ENCODE results near the gene HCFC1R1. TPM values are rescaled to one million over a fixed set of nuclear protein-coding genes. Genes with fewer than 3 reads are reported as not detected.

The HCFC1R1 gene
- polyA plus RNA-seq, 1 donor from 2014 or later: 19.0 TPM

GRCh38 chr16:2975161-2975795, 48.5 kb downstream of the HCFC1R1 start:
- Histone ChIP-seq H3K27me3 (ENCODE audit: insufficient read depth, low read depth, low read length) (no peaks in the 10 kb centered on the region), H3K4me3 (ENCODE audit: low read length) (no peak overlapping the region), H3K79me2 (replicated peaks; ENCODE audit: insufficient read depth, low read length) (no peaks in the 10 kb centered on the region), H2AFZ (ENCODE audit: low read depth, low read length) (no peak overlapping the region), H3F3A (ENCODE audit: insufficient read depth, low read length, poor library complexity, severe bottlenecking) (no peaks in the 10 kb centered on the region), H3K9me3 (ENCODE audit: low read length) (no peaks in the 10 kb centered on the region), H3K4me2 (ENCODE audit: low read length) (no peak overlapping the region), H3K27ac (ENCODE audit: low read length) (no peak overlapping the region), H4K20me1 (ENCODE audit: insufficient read depth) (no peaks in the 10 kb centered on the region), H3K9me2 (ENCODE audit: insufficient read depth, low read length) (no peaks in the 10 kb centered on the region), H3K9ac (ENCODE audit: low read length) (no peak overlapping the region), H3K36me3 (ENCODE audit: insufficient read depth, low read length) (no peaks in the 10 kb centered on the region)
- no peak for TF ChIP-seq SMC3 (conservative IDR thresholded peaks at IDR 0.05; ENCODE audit: poor library complexity)
- no peak for TF ChIP-seq MXI1 (conservative IDR thresholded peaks at IDR 0.05; ENCODE audit: poor library complexity, severe bottlenecking)
- TF ChIP-seq, protein P1, sequence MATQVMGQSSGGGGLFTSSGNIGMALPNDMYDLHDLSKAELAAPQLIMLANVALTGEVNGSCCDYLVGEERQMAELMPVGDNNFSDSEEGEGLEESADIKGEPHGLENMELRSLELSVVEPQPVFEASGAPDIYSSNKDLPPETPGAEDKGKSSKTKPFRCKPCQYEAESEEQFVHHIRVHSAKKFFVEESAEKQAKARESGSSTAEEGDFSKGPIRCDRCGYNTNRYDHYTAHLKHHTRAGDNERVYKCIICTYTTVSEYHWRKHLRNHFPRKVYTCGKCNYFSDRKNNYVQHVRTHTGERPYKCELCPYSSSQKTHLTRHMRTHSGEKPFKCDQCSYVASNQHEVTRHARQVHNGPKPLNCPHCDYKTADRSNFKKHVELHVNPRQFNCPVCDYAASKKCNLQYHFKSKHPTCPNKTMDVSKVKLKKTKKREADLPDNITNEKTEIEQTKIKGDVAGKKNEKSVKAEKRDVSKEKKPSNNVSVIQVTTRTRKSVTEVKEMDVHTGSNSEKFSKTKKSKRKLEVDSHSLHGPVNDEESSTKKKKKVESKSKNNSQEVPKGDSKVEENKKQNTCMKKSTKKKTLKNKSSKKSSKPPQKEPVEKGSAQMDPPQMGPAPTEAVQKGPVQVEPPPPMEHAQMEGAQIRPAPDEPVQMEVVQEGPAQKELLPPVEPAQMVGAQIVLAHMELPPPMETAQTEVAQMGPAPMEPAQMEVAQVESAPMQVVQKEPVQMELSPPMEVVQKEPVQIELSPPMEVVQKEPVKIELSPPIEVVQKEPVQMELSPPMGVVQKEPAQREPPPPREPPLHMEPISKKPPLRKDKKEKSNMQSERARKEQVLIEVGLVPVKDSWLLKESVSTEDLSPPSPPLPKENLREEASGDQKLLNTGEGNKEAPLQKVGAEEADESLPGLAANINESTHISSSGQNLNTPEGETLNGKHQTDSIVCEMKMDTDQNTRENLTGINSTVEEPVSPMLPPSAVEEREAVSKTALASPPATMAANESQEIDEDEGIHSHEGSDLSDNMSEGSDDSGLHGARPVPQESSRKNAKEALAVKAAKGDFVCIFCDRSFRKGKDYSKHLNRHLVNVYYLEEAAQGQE (IDR thresholded peaks at IDR 0.05; ENCODE audit: borderline replicate concordance): no peak
- no peak for TF ChIP-seq RAD21 (conservative IDR thresholded peaks at IDR 0.05)
- TF ChIP-seq TAF1 (IDR thresholded peaks at IDR 0.05; ENCODE audit: low read depth): no peak
- TF ChIP-seq POLR2AphosphoS5 (IDR thresholded peaks at IDR 0.05): no peak
- no peak for TF ChIP-seq CTCF (IDR thresholded peaks at IDR 0.05; ENCODE audit: poor library complexity, severe bottlenecking)
- TF ChIP-seq EZH2 (IDR thresholded peaks at IDR 0.05; ENCODE audit: borderline replicate concordance, insufficient read depth, low read length, poor library complexity, severe bottlenecking): no peak
- TF ChIP-seq EP300 (conservative IDR thresholded peaks at IDR 0.05; ENCODE audit: poor library complexity, severe bottlenecking): no peak

- Histone ChIP-seq H3F3A (ENCODE audit: insufficient read depth, low read length, poor library complexity, severe bottlenecking) (no peaks in the 10 kb centered on the region), H3K27ac (ENCODE audit: low read length) (no peak overlapping the region), H3K27me3 (ENCODE audit: insufficient read depth, low read depth, low read length) (no peaks in the 10 kb centered on the region), H3K9me2 (ENCODE audit: insufficient read depth, low read length) (no peaks in the 10 kb centered on the region), H2AFZ (ENCODE audit: low read depth, low read length) (no peak overlapping the region), H3K9me3 (ENCODE audit: low read length) (no peaks in the 10 kb centered on the region), H3K4me3 (ENCODE audit: low read length) (no peak overlapping the region), H3K36me3 (ENCODE audit: insufficient read depth, low read length) (no peaks in the 10 kb centered on the region), H3K4me2 (ENCODE audit: low read length) (no peak overlapping the region), H4K20me1 (ENCODE audit: insufficient read depth) (no peaks in the 10 kb centered on the region), H3K9ac (ENCODE audit: low read length) (no peak overlapping the region), H3K79me2 (replicated peaks; ENCODE audit: insufficient read depth, low read length) (no peaks in the 10 kb centered on the region)
- TF ChIP-seq TAF1 (IDR thresholded peaks at IDR 0.05; ENCODE audit: low read depth): no peak
- TF ChIP-seq, protein P1 (IDR thresholded peaks at IDR 0.05; ENCODE audit: borderline replicate concordance): no peak
Measured at GRCh38 chr16:2974319-2975056, 49.3 kb downstream of the HCFC1R1 start.
